K562 (cell line): Measurements from ENCODE around the gene BLOC1S4. TPM values are rescaled to one million over a fixed set of nuclear protein-coding genes. Genes with fewer than 3 reads are reported as not detected.

ENCODE experiments used
- BHLHE40 ChIP-seq: IDR thresholded peaks from 2 replicates; pipeline ENCODE4 v1.6.1; 2011; ENCODE audit warnings: low read length, improper control_type of control experiment
- CHD1 ChIP-seq: fragments of 200-600 bp; sonication (generic); IDR thresholded peaks from one replicate; pipeline ENCODE4 v1.6.1; 2012; ENCODE audit warnings: mild to moderate bottlenecking, moderate library complexity, low read length, inconsistent platforms
- CHD2 ChIP-seq: IDR thresholded peaks from 2 replicates; pipeline ENCODE4 v1.6.1; 2011; ENCODE audit warnings: low read depth, low read length
- DIDO1 ChIP-seq: fragments of 450-650 bp; IDR thresholded peaks from 2 replicates; pipeline ENCODE4 v1.6.1; 2016; ENCODE audit warnings: low read depth, missing biosample characterization, missing genetic modification characterization
- ELF4 ChIP-seq: fragments of 450-650 bp; formaldehyde crosslinking; IDR thresholded peaks from 2 replicates; pipeline ENCODE4 v1.4.0; 2022; ENCODE audit warnings: missing genetic modification characterization
- HDAC2 ChIP-seq: fragments of 450-650 bp; IDR thresholded peaks from 2 replicates; pipeline ENCODE4 v1.6.1; 2016; ENCODE audit warnings: mild to moderate bottlenecking
- PHB2 ChIP-seq: fragments of 450-650 bp; IDR thresholded peaks from 2 replicates; pipeline ENCODE4 v1.6.1; 2017; ENCODE audit warnings: low read depth
- PML ChIP-seq: IDR thresholded peaks from 2 replicates; pipeline ENCODE4 v1.6.1; 2012; ENCODE audit warnings: low read length, inconsistent platforms
- POLR2B ChIP-seq: fragments of 450-650 bp; IDR thresholded peaks from 2 replicates; pipeline ENCODE4 v1.6.1; 2018; ENCODE audit warnings: low read depth; ENCODE audit not compliant: partially characterized antibody
- SMAD4 ChIP-seq: fragments of 250-450 bp; sonication (Bioruptor Pico); conservative IDR thresholded peaks from 2 replicates; pipeline ENCODE4 v1.8.0; 2021; ENCODE audit warnings: inconsistent platforms, mild to moderate bottlenecking, moderate library complexity
- ZFP36 ChIP-seq: fragments of 150-350 bp; IDR thresholded peaks from 2 replicates; pipeline ENCODE4 v1.6.1; 2018; ENCODE audit warnings: low read length, low read depth; ENCODE audit not compliant: partially characterized antibody
- ZNF146 ChIP-seq: IDR thresholded peaks from one replicate; pipeline ENCODE4 v1.6.1; 2018; ENCODE audit warnings: missing compliant biosample characterization; ENCODE audit not compliant: unreplicated experiment
- ZNF175 ChIP-seq: fragments of 200-800 bp; sonication (Bioruptor generic); IDR thresholded peaks from 2 replicates; pipeline ENCODE4 v1.6.1; 2016; ENCODE audit warnings: low read depth, mild to moderate bottlenecking, missing genetic modification characterization, missing compliant biosample characterization
- ZNF707 ChIP-seq: fragments of 250-450 bp; sonication (Bioruptor Pico); conservative IDR thresholded peaks from 2 replicates; pipeline ENCODE4 v1.8.0; 2022; ENCODE audit warnings: inconsistent platforms, mild to moderate bottlenecking, moderate library complexity
- polyA plus RNA-seq, 8 experiments: library from polyadenylated mRNA; depleted of rRNA in 4 of 8; stranded (reverse) in 5 of 8; unstranded in 3 of 8; fragments of >200 nt; fragmentation: Nextera tagmentation in 2 of 8; fragmentation: Illumina TruSeq in 1 of 8; extraction: Ambion mirVana in 2 of 8; extraction: Trizol in 1 of 8; gene quantifications; 2 replicates each; pipeline versions ENCODE4 v1.2.1 to v1.2.3, GENCODE V29; 2011 to 2014; ENCODE audit warnings: inconsistent platforms in 1 of 8, missing spikeins in 1 of 8
- total RNA-seq, 7 experiments: library from RNA; depleted of rRNA in 6 of 7; stranded (reverse); fragments of >200 nt in 6 of 7; fragmentation: Illumina TruSeq in 2 of 7; extraction: Trizol in 2 of 7; gene quantifications; 2 replicates each; pipeline versions ENCODE4 v1.2.1 to v1.2.3, GENCODE V29; 2011 to 2021; ENCODE audit warnings: low replicate concordance in 1 of 7
- TF ChIP-seq, protein P1 (sequence below): sonication (generic); formaldehyde crosslinking; IDR thresholded peaks from 2 replicates; pipeline ENCODE4 v1.8.0; 2022; ENCODE audit warnings: mild to moderate bottlenecking, missing genetic modification reagents
- TF ChIP-seq, protein P2 (sequence below): sonication (generic); formaldehyde crosslinking; IDR thresholded peaks from 2 replicates; pipeline ENCODE4 v1.8.1; 2023; ENCODE audit warnings: mild to moderate bottlenecking, missing genetic modification reagents
- TF ChIP-seq, protein P3 (sequence below): IDR thresholded peaks from 2 replicates; pipeline ENCODE4 v1.6.1; 2014; ENCODE audit warnings: antibody characterized with exemption
- TF ChIP-seq, protein P4 (sequence below): fragments of 250-450 bp; sonication (Bioruptor Pico); IDR thresholded peaks from 2 replicates; pipeline ENCODE4 v1.5.0; 2022; ENCODE audit warnings: mild to moderate bottlenecking
- TF ChIP-seq, protein P5 (sequence below): fragments of 250-450 bp; sonication (Bioruptor Pico); IDR thresholded peaks from 2 replicates; pipeline ENCODE4 v1.5.0; 2021; ENCODE audit warnings: mild to moderate bottlenecking, borderline replicate concordance

Gene BLOC1S4
- total and polyA plus RNA-seq, 9 of the 15 experiments (the other 6 are each of a cell fraction or from before 2014, with no cell fraction given), result 3.1 to 31.6 (median 11.2) TPM

DNA sequence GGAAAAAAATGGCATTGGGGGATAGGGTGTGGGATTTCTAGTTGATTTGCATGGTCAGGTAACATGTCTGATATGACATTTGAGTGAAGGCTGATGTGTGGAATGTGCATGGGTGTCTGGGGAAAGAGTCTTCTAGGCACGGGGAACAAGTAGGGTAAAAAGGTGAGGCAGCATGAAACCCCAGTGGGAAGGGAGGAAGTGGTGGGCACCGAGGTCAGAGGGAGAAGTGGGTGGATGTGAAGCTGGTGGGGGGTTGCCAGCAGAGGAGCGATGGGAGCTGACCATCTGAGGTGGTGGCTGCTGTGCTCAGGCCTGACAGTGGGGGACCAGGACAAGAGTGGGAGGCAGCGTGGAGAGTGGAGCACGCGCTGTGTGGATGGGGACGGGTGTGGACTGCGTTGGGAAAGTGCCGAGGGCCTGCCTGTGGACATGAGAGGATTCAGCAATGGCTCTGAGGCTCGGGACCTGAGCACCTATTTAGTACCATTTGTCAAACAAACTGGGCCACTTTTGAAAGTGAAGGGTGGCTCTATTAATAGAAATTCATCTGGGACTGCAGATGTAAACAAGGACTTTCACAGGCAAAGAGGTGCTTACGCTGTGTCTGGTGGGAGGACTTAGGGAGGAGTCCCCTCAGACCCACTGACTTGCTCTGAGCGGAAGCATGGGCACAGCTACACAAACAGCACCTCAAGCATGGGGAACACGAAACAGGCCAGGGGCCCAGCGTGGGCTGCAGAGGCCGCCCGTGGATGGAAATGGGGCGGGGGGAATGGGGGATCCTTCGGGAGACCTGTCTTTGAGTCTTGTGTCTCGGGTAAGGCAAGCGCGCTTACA lies 39.0 kb upstream of the BLOC1S4 start (continued):
- TF ChIP-seq ZFP36 (no peak), ELF4 (peak; percentile 53), HDAC2 (no peak), POLR2B (peak; percentile 55), ZNF707 (no peak), DIDO1 (tag) (no peak), ZNF146 (CRISPR knock-in tag) (no peak), CHD2 (0 out of 2 replicates have a peak, but pooled peaks have one; percentile 16), PHB2 (no peak), CHD1 (no peak), SMAD4 (CRISPR knock-in tag) (no peak), PML (no peak), BHLHE40 (no peak), ZNF175 (no peak)
- TF ChIP-seq, protein P1, sequence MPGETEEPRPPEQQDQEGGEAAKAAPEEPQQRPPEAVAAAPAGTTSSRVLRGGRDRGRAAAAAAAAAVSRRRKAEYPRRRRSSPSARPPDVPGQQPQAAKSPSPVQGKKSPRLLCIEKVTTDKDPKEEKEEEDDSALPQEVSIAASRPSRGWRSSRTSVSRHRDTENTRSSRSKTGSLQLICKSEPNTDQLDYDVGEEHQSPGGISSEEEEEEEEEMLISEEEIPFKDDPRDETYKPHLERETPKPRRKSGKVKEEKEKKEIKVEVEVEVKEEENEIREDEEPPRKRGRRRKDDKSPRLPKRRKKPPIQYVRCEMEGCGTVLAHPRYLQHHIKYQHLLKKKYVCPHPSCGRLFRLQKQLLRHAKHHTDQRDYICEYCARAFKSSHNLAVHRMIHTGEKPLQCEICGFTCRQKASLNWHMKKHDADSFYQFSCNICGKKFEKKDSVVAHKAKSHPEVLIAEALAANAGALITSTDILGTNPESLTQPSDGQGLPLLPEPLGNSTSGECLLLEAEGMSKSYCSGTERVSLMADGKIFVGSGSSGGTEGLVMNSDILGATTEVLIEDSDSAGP (CRISPR knock-in tag), result no peak
- TF ChIP-seq, protein P2, sequence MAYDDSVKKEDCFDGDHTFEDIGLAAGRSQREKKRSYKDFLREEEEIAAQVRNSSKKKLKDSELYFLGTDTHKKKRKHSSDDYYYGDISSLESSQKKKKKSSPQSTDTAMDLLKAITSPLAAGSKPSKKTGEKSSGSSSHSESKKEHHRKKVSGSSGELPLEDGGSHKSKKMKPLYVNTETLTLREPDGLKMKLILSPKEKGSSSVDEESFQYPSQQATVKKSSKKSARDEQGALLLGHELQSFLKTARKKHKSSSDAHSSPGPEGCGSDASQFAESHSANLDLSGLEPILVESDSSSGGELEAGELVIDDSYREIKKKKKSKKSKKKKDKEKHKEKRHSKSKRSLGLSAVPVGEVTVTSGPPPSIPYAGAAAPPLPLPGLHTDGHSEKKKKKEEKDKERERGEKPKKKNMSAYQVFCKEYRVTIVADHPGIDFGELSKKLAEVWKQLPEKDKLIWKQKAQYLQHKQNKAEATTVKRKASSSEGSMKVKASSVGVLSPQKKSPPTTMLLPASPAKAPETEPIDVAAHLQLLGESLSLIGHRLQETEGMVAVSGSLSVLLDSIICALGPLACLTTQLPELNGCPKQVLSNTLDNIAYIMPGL (CRISPR knock-in tag), result no peak
- TF ChIP-seq, protein P3, sequence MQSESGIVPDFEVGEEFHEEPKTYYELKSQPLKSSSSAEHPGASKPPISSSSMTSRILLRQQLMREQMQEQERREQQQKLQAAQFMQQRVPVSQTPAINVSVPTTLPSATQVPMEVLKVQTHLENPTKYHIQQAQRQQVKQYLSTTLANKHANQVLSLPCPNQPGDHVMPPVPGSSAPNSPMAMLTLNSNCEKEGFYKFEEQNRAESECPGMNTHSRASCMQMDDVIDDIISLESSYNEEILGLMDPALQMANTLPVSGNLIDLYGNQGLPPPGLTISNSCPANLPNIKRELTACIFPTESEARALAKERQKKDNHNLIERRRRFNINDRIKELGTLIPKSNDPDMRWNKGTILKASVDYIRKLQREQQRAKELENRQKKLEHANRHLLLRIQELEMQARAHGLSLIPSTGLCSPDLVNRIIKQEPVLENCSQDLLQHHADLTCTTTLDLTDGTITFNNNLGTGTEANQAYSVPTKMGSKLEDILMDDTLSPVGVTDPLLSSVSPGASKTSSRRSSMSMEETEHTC, result no peak
- TF ChIP-seq, protein P4, sequence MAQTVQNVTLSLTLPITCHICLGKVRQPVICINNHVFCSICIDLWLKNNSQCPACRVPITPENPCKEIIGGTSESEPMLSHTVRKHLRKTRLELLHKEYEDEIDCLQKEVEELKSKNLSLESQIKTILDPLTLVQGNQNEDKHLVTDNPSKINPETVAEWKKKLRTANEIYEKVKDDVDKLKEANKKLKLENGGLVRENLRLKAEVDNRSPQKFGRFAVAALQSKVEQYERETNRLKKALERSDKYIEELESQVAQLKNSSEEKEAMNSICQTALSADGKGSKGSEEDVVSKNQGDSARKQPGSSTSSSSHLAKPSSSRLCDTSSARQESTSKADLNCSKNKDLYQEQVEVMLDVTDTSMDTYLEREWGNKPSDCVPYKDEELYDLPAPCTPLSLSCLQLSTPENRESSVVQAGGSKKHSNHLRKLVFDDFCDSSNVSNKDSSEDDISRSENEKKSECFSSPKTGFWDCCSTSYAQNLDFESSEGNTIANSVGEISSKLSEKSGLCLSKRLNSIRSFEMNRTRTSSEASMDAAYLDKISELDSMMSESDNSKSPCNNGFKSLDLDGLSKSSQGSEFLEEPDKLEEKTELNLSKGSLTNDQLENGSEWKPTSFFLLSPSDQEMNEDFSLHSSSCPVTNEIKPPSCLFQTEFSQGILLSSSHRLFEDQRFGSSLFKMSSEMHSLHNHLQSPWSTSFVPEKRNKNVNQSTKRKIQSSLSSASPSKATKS (CRISPR knock-in tag), result no peak
- TF ChIP-seq, protein P5, sequence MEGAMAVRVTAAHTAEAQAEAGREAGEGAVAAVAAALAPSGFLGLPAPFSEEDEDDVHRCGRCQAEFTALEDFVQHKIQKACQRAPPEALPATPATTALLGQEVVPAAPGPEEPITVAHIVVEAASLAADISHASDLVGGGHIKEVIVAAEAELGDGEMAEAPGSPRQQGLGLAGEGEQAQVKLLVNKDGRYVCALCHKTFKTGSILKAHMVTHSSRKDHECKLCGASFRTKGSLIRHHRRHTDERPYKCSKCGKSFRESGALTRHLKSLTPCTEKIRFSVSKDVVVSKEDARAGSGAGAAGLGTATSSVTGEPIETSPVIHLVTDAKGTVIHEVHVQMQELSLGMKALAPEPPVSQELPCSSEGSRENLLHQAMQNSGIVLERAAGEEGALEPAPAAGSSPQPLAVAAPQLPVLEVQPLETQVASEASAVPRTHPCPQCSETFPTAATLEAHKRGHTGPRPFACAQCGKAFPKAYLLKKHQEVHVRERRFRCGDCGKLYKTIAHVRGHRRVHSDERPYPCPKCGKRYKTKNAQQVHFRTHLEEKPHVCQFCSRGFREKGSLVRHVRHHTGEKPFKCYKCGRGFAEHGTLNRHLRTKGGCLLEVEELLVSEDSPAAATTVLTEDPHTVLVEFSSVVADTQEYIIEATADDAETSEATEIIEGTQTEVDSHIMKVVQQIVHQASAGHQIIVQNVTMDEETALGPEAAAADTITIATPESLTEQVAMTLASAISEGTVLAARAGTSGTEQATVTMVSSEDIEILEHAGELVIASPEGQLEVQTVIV (CRISPR knock-in tag), result no peak
